ENCODE results near the gene PDE2A.

- TF ChIP-seq CTCF (IDR thresholded peaks at IDR 0.05 in 4 of 5, conservative IDR thresholded peaks at IDR 0.05 in 1 of 5) (no peak), POLR2A (IDR thresholded peaks at IDR 0.05) (no peak)
Measured at GRCh38 chr11:72607496-72607895, 66.7 kb downstream of the PDE2A start.

Measured in gastrocnemius medialis (tissue), 4 donors.